HL-60/S4 (cell line): Measurements from ENCODE around the gene SLC13A2.

Experiments used
- in situ Hi-C: fragments of 300-500 bp; cut with MboI; formaldehyde crosslinking; loops from 2 replicates; pipeline ENCODE4 v1.14.3; 2022; ENCODE audit warnings: low sequenced_read_pairs

SLC13A2 gene

DNA sequence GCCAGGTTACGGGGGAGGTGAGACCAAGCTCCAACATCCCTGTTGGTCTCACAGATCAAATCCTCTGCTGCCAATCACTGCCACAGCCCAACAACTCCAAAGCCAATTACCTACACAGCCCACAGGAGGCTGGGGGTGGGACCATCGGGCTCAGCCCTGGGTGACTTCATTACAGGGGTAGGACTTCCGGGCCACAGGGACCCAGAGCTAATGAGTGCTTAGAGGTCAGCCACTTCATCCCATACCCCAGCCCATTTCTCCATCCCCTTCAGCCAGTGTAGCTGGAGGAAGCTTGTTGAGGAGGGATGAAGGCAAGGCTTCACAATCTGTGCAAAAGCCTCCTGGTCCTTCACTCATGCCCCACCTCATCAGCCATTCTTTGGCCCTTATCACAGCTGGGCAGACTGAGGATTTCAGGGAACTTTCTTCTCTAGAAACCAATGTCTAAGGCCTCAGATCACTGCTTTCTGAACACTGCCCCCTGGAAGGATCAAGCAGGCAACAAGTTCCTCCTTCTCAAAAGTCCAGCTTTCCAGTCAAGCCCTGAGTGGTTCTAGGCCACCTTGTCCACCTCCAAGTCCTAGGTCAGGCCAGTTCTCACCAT is 38.5 kb downstream of the SLC13A2 start:
- in situ Hi-C loops: loop anchor here (25.0 kb wide), 1 partner anchor 100 kb away; the partner anchor contains the start of gene SLC46A1

DNA sequence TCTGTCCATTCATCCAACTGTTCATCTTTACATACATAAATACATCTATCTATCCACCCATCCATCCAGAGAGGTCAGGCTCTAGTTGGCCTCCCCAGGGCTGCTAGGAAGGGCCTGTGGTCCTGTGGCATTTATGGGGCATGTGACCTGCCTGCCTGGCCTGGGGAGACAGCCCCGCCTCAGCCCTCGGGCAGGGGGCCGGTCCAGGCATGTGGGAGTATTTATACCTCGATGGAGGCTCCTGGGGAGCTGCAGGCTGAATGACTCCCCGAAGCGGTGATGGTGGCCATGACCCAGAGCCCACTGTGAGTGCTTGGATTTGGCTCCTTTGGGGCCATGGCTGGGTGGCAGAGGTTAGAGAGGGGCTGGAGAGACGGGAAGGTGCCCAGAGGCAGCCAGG is 40.0 kb downstream of the SLC13A2 start:
- in situ Hi-C loops: loop anchor here (25.0 kb wide), 1 partner anchor 101 kb away; the partner anchor contains the start of gene SLC46A1

DNA sequence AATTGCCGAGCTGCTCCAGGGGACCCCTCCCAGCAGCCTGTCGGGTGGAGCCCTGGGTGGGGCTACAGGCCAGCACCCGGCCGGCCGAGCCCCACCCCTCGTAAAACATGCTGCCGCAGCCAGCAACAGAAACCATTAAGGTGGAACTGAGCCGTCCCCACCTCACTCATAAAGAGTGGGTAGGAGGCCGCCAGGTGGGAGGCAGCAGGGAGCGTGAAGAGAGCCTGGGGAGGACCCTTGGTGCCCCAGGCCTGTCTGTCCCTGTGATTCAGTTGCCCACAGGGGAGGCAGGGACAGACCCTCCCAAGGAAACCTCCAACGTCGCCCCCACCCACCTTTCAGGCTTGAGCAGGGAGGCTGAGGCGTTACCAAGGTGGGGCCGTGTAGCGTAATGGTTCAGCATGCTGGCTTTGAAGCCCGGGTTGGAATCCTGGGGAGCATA is 41.1 kb downstream of the SLC13A2 start:
- in situ Hi-C loops: loop anchor here (25.0 kb wide), 1 partner anchor 102 kb away; the partner anchor contains the start of gene SLC46A1

DNA sequence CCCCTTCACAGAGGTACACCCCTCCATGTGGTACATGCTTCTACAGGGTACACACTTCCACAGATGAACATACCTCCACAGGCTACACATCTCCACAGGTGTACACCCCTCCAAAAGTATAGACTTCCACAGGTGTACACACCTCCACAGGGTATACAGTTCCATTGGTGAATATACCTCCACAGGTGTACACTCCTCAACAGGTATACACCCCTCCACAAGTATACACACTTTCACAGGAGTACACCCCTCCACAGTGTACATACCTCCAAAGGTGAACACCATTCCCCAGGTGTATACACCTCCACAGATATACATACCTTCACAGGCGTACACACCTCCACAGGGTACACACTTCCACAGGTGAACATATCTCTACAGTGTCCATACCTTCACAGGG is 42.1 kb downstream of the SLC13A2 start:
- in situ Hi-C loops: loop anchor here (25.0 kb wide), 1 partner anchor 103 kb away; the partner anchor contains the start of gene SLC46A1

DNA sequence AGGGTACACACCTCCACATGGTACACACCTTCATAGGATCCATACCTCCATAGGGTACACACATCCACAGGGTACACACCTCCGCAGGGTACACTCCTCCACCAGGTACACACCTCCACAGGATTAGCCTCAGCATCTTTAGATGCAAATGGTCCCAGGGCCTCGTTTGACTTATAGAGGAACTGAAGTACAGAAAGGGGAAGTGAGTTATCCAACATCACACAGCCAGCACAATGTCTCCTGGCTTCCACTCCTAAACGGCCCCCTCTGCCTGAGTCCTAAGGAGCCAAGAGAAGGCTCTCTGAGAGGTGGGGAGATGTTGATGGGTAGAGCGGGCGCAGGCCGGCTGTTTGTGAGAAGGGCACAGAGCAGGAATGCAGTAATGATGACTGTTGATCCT is 44.7 kb downstream of the SLC13A2 start:
- in situ Hi-C loops: loop anchor here (25.0 kb wide), 1 partner anchor 106 kb away; the partner anchor contains the start of gene SLC46A1

DNA sequence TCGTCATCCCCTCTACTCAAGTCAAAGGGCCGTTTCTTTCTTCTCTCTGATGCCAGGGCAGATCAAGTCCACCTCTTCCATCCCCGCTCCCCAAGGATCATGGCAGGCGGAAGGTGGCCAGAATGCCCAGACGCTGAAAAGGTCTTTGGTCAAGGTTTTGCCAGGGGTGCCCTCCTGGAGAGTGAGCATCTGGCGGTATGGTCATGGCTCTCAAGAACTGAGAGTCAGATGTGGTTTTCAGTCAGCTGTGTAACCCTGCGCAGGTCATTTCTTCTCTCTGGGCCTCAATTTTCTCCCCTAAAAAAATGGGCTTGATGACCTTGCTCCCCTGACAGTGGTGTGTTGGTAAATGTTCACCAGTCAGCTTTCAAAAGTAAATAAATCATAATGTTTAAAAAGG is 45.1 kb downstream of the SLC13A2 start:
- in situ Hi-C loops: loop anchor here (25.0 kb wide), 1 partner anchor 106 kb away; the partner anchor contains the start of gene SLC46A1

DNA sequence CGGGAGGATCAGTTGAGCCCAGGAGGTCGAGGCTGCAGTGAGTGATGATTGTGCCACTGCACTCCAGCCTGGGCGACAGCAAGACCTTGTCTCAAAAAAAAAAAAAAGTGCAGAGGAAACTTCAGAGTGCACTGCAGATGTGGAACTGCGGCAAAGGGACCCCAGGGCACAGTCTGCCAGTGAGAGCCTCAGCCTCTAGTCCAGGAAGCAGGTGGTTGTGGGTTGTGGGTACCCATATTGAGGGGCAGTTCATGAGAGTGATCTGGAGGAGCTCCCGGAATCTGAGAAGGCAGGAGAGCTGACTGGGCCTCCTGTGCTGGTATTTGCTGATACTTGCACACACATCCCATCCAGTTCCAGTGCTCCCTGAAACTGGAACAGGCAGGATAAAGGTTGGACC is 45.8 kb downstream of the SLC13A2 start:
- in situ Hi-C loops: loop anchor here (25.0 kb wide), 1 partner anchor 107 kb away; the partner anchor contains the start of gene SLC46A1

DNA sequence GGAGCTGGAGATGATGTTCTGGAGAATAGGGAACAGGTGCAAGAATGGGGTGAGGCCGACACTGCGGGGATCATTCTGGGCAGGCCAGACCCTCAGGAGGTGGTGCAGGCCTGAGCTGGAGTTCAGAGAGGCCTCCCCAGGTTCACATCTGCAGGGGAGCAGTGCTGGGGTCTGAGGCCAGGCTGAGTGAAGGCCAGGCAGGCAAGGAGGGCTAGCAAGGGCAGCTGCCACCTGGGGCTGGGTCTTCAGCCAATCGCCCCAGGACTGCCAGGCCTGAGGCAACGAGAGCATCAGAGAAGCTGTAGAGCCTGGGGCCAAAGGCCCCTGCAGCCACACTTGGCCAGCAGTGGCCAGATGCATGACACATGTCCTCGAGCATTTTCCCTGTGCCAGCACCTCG is 47.2 kb downstream of the SLC13A2 start:
- in situ Hi-C loops: loop anchor here (25.0 kb wide), 1 partner anchor 108 kb away; the partner anchor contains the start of gene SLC46A1

DNA sequence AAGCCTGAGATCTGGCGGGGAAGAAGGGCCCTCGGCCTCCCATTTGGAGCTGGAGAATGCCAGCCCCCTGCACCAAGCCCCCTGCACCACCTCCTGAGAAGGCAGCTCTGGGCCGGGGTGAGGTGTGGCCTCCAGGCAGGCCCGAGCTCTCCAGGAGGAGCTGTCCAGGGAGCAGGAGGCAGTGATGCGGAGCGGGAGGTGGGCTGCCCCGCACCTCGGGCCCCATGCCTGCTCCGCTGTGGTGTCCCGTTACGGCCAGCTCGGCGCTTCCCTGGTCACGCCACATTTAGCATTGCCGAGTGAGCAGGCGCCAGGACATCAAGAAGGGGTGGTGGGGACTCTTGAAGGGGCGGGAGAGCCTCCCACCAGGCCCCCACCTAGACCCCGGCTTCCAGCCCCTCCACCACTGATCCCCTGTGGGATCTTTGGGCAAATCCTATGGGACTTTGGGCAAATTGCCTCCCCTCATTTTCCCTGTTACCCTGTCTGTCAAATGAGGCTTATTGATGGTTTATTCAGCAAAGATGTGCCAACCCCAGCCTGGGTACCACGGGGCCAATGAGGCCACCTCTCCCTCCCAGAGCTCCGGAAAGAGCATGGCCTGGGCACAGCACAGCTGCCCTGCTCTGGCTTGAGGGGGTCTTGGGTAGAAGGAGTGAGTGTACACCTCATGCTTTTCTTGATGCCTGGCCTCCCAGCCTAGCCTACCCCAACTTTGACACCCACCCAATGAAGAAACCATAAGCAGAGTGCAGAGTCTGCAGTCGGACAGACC is 48.1 kb downstream of the SLC13A2 start:
- in situ Hi-C loops: loop anchor here (25.0 kb wide), 1 partner anchor 109 kb away; the partner anchor contains the start of gene SLC46A1

DNA sequence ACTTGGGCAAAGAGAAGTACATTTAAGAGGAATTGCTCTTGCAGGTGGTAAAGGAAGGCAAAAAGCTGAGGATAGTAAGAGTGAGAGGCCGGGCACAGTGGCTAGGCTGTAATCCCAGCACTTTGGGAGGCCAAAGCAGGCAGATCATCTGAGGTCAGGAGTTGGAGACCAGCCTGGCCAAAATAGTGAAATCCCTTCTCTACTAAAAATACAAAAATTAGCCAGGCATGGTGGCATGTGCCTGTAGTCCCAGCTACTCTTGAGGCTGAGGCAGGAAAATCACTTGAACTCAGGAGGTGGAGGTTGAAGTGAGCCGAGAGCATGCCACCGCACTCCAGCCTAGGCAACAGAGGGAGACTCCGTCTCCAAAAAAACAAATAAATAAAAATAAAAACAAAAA is 48.8 kb downstream of the SLC13A2 start:
- in situ Hi-C loops: loop anchor here (25.0 kb wide), 1 partner anchor 110 kb away; the partner anchor contains the start of gene SLC46A1

DNA sequence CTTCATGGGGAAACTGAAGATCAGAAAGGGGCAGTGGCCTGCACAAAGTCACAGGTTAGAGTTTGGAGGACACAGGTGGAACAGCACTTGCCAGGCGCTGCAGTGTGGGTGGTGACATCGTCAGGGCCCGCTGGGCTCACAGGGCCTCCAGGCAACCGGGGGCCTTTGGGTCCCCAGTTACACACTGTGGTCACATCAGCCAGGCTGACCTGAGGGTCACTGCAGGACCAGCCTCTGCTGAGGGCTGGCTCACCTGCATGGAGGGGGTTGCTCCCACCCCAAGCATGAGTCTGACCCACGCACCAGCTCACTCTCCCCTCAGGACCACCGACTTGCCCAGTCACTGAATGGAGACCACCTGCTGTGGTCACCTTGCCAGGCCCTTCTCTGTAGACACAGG is 49.7 kb downstream of the SLC13A2 start:
- in situ Hi-C loops: loop anchor here (25.0 kb wide), 1 partner anchor 111 kb away; the partner anchor contains the start of gene SLC46A1

DNA sequence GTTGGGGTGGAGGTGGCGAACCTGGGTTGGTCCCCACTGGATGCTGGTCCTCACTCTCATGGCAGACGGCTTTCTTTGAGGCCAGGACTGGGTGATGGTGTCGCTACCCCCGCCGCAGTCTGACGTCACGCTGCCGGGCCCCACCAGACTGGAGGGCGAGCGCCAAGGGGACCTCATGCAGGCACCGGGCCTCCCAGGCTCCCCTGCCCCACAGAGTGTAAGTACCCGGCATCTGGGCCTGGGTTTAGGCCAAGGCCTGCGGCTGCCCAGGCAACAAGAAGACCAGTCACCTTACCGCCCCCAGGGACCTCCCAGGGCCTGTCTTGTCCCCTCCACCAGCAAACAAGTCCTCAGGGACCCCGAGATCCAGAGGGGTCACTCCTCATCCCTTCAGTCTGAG is 50.4 kb downstream of the SLC13A2 start:
- in situ Hi-C loops: loop anchor here (25.0 kb wide), 1 partner anchor 112 kb away; the partner anchor contains the start of gene SLC46A1

DNA sequence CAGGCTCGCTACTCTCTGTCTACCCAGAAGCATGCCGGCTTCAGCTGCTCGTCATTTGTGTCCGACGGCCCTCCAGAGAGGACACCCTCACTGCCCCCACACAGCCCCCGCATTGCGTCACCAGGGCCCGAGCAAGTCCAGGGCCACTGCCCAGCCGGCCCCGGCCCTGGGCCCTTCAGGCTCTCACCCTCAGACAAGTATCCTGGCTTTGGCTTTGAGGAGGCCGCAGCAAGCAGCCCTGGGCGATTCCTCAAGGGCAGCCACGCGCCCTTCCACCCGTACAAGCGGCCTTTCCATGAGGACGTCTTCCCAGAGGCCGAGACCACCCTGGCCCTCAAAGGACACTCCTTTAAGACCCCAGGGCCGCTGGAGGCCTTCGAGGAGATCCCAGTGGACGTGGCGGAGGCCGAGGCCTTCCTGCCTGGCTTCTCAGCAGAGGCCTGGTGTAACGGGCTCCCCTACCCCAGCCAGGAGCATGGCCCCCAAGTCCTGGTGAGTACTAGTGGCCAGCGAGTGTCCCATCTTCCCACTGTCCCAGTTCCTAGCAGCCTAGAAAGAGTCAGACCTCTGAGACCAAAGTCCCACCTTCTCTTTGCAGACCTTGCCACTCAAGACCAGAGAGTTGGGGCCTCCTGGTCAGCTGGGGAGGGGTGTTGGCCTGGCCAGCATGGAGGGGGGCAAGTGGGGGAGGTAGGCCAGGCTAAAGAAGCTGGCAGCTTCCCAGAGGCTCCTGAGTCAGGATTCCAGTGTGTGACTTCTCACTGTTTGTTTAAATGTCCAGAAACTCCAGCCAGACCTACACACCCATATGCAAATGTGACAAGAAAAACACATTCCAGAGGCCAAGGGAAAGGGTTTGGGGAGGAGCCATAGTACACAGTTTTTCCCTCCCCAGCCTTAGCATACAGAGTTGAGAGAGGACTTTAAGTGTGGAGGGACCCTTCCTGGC is 51.3 kb downstream of the SLC13A2 start:
- in situ Hi-C loops: loop anchor here (25.0 kb wide), 1 partner anchor 112 kb away; the partner anchor contains the start of gene SLC46A1

DNA sequence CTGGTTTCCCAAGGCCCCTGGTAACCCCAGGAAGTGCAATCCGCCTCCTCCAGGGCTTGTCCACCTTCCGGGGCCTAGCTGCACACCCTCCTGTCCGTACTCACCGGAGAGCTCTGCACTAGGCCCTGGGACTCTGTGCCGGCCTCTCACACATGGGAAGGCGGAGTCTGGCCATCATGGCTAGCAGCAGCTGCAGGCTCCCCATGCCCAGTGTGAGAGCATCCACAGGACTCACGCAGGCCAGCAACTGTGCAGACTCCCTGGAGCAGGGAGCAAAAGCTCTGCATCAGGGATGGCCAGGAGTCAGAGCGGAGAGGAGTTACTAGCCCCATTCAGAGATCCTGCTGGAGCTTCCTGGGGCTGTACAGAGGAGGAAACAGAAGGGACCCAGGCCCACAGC is 52.9 kb downstream of the SLC13A2 start:
- in situ Hi-C loops: no loop called here

DNA sequence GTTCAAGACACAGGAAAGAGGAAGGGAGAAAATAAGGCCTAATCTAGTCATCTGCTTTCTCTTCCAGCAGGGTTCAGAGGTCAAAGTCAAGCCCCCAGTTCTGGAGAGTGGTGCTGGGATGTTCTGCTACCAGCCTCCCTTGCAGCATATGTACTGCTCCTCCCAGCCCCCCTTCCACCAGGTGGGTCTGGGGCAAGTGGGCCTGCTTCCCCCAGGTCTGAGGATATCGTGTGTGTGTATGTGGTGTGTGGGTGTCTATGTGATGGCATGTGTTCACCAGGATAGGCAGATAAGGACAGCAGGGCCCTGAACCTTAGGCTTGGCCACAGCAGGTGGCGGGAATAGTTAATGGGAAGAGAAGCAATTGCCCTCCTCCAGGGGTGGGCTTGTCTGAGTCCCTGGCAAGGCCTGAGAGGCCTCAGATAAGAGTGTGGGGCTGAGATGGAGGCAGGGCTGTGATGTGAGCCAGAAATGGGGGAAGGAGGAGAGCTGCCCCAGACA is 53.8 kb downstream of the SLC13A2 start:
- in situ Hi-C loops: no loop called here

DNA sequence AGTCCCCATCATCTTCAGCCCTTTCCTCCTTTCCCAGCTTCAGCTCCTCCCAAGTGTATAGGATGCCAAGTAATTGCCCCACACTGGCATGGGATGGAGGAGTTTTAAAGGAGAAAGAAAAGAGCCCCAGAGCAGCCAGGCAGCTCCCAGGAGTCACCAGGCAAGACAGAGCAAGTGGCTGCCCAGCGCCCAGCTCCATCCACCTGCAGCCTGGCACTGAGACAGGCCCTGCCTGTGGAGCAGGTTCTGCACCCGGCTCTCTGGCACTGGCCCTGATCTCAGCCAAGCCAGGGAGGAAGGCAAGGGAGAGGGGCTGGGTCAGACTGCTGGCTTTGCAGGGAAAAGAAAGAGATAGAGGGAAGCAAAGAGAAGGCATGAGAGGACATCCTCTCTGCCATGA is 54.4 kb downstream of the SLC13A2 start:
- in situ Hi-C loops: no loop called here

DNA sequence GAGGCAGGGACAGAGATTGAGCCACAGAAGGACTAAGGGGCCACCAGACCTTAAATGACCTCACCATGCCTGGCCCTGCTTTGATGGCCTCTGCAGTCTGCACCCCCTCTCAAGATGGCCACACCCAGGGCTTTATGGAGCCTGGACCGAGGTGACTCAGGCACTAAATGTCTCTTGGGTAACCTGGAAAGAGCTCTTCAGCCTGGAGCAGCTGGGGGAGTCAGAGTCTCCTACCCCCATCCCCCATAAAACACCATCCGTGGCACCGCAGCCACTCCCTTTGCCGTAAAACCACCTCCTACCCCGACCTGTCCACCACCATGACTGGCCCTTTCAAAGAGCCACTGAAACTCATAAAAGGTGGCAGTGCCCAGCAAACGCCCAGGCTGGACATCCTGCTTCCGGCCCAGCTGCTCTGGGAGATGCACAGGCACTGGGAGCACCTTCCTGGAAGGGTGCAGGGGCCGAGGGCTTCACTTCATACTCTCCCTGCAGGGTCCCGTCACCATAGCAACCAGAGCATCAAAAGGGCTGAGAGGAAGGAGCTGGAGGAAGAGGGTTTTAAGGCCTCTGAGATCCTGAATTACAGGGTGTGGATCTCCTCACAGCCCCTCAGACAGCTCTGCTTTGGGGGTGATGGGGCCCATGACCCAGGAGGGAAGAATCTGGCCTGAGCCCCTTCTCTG is 55.0 kb downstream of the SLC13A2 start:
- in situ Hi-C loops: no loop called here

DNA sequence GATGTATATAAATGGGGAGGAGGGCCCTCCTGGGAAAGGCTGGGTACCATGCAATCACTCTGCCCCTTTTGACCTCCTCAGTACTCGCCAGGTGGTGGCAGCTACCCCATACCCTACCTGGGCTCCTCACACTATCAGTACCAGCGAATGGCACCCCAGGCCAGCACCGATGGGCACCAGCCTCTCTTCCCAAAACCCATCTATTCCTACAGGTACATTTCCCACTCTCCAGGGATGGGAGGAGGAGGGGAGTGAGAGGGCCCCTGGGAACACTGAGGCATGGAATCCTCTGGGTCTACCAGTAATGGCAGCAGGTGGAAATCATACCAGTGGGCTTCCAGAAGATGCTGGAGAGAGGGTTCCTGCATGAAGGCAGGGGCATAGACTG is 55.6 kb downstream of the SLC13A2 start:
- in situ Hi-C loops: no loop called here

DNA sequence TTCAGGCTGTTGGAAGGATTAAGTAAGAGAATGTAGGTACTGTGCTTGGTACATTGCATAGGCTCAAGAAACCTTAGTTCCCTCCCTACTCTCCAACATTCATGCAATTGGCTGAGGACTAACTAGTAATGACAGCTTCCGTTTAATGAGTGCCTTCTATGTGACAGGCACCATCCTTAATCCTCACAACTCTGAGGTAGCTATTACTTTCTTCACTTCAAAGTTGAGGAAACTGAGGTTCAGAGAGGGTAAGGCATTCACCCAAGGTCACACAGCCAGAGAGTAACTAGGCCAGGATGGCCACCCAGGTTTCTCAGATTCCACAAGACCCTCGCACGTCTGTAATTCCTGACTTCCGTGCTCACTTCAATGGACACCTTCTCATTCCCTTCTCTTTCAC is 56.8 kb downstream of the SLC13A2 start:
- in situ Hi-C loops: no loop called here

DNA sequence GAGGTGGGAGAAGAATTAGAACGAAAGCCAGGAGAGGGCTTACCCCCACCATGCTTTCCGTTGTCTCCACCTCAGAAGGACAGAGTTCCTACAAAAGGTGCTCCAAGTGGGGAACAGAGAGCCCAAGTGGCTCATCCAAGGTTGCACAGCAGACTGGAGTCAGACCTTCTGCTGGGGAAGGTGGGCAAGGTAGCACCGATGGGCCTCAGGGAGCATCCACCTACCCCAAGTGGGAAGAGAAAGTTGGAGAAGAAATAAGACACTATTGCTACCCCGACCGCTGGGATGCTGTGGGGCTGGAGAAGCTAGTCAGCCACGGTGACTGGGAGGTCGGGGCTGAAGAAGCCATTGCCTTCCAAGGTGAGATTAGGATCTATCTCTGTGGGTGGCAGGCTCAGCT is 57.5 kb downstream of the SLC13A2 start:
- in situ Hi-C loops: no loop called here
